Measurements from ENCODE around the gene GALNT17. TPM values are rescaled to one million over a fixed set of nuclear protein-coding genes. Genes with fewer than 3 reads are reported as not detected.

Gene GALNT17
- total and polyA plus RNA-seq, 2 experiments from 2014 or later: 11.1 to 65.6 TPM

DNA sequence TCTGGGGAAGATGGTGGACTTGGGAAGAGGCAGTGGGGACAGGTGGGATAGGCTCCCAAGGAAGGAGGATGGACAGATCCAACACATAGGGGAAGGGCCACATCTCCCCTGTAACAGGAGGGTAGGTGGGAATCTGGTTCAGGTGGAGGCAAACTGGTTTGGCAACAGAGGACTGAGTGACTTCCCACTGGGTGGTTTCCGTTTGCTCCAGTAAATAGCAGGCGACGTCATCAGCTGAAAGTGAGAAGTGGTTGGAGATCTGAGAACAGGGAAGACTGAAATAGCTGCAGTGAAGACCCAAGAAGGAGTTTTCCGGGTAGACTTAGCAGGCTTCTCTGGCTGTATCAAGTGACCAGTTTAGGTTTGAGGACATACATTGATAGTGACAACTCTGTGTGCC lies 504.4 kb downstream of the GALNT17 start (continued):
- no peak for TF ChIP-seq CREB1 (CRISPR knock-in tag; IDR thresholded peaks at IDR 0.05; ENCODE audit: low read depth)
- no peak for TF ChIP-seq ZNF331 (CRISPR knock-in tag; IDR thresholded peaks at IDR 0.05; ENCODE audit: low read depth)
- TF ChIP-seq ZNF114 (CRISPR knock-in tag; IDR thresholded peaks at IDR 0.05): no peak
- no peak for TF ChIP-seq POLR2AphosphoS5 (IDR thresholded peaks at IDR 0.05; ENCODE audit: low read depth)
- TF ChIP-seq, protein P1, sequence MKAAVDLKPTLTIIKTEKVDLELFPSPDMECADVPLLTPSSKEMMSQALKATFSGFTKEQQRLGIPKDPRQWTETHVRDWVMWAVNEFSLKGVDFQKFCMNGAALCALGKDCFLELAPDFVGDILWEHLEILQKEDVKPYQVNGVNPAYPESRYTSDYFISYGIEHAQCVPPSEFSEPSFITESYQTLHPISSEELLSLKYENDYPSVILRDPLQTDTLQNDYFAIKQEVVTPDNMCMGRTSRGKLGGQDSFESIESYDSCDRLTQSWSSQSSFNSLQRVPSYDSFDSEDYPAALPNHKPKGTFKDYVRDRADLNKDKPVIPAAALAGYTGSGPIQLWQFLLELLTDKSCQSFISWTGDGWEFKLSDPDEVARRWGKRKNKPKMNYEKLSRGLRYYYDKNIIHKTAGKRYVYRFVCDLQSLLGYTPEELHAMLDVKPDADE (IDR thresholded peaks at IDR 0.05): no peak
- no peak for TF ChIP-seq EZH2phosphoT487 (IDR thresholded peaks at IDR 0.05; ENCODE audit: unreplicated experiment)
- TF ChIP-seq, protein P2, sequence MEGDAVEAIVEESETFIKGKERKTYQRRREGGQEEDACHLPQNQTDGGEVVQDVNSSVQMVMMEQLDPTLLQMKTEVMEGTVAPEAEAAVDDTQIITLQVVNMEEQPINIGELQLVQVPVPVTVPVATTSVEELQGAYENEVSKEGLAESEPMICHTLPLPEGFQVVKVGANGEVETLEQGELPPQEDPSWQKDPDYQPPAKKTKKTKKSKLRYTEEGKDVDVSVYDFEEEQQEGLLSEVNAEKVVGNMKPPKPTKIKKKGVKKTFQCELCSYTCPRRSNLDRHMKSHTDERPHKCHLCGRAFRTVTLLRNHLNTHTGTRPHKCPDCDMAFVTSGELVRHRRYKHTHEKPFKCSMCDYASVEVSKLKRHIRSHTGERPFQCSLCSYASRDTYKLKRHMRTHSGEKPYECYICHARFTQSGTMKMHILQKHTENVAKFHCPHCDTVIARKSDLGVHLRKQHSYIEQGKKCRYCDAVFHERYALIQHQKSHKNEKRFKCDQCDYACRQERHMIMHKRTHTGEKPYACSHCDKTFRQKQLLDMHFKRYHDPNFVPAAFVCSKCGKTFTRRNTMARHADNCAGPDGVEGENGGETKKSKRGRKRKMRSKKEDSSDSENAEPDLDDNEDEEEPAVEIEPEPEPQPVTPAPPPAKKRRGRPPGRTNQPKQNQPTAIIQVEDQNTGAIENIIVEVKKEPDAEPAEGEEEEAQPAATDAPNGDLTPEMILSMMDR (conservative IDR thresholded peaks at IDR 0.05; ENCODE audit: low read depth in 2 of 2): no peak
- no peak for TF ChIP-seq NANOG (IDR thresholded peaks at IDR 0.05; ENCODE audit: borderline replicate concordance)
- TF ChIP-seq JUNB (IDR thresholded peaks at IDR 0.05; ENCODE audit: unreplicated experiment): no peak
- no peak for TF ChIP-seq STAT1 (IDR thresholded peaks at IDR 0.05; ENCODE audit: unreplicated experiment)

DNA sequence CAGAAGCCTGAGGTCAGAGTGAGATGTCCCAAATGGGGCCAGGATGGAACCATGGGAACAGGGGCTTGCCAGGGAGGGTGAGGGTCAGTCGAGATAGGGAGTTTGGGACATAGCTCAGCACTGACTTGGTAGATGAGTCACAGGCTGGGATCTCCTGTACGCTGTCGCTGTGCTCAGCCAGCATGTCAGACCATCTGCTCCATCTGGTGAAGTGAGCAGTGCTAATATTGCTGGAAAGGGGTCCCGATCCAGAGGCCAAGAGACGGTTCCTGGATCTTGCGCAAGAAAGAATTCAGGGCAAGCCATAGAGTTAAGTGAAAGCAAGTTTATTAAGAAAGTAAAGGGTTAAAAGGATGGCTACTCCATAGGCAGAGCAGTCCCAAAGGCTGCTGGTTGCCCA lies 505.6 kb downstream of the GALNT17 start:
- peaks cover 3% of the 10 kb centered on the region; the same call in 1 of the 3 replicates for H3K36me3 Mint-ChIP-seq (ENCODE audit: low read depth)
- H3F3A ChIP-seq (replicated peaks; ENCODE audit: low read depth): 0 out of 2 replicates have a peak, but pooled peaks cover 3% of the 10 kb centered on the region
- ATAC-seq (no peak), DNase-seq (ENCODE audit: low spot score) (no peak)
- H3K4me1 ChIP-seq (ENCODE audit: insufficient read depth): peaks cover 15% of the 10 kb centered on the region
- H4K20me1 ChIP-seq (replicated peaks; ENCODE audit: insufficient read depth): no peaks in the 10 kb centered on the region
- no peak overlapping the region for H3K27ac Mint-ChIP-seq
- TF ChIP-seq EZH2phosphoT487 (IDR thresholded peaks at IDR 0.05; ENCODE audit: unreplicated experiment) (no peak), EZH2 (IDR thresholded peaks at IDR 0.05; ENCODE audit: low read depth, unreplicated experiment) (no peak), ZNF331 (CRISPR knock-in tag; IDR thresholded peaks at IDR 0.05; ENCODE audit: low read depth) (no peak), ZNF114 (CRISPR knock-in tag; IDR thresholded peaks at IDR 0.05) (no peak), CREB1 (CRISPR knock-in tag; IDR thresholded peaks at IDR 0.05; ENCODE audit: low read depth) (no peak), STAT1 (IDR thresholded peaks at IDR 0.05; ENCODE audit: unreplicated experiment) (no peak)
- TF ChIP-seq, protein P3, sequence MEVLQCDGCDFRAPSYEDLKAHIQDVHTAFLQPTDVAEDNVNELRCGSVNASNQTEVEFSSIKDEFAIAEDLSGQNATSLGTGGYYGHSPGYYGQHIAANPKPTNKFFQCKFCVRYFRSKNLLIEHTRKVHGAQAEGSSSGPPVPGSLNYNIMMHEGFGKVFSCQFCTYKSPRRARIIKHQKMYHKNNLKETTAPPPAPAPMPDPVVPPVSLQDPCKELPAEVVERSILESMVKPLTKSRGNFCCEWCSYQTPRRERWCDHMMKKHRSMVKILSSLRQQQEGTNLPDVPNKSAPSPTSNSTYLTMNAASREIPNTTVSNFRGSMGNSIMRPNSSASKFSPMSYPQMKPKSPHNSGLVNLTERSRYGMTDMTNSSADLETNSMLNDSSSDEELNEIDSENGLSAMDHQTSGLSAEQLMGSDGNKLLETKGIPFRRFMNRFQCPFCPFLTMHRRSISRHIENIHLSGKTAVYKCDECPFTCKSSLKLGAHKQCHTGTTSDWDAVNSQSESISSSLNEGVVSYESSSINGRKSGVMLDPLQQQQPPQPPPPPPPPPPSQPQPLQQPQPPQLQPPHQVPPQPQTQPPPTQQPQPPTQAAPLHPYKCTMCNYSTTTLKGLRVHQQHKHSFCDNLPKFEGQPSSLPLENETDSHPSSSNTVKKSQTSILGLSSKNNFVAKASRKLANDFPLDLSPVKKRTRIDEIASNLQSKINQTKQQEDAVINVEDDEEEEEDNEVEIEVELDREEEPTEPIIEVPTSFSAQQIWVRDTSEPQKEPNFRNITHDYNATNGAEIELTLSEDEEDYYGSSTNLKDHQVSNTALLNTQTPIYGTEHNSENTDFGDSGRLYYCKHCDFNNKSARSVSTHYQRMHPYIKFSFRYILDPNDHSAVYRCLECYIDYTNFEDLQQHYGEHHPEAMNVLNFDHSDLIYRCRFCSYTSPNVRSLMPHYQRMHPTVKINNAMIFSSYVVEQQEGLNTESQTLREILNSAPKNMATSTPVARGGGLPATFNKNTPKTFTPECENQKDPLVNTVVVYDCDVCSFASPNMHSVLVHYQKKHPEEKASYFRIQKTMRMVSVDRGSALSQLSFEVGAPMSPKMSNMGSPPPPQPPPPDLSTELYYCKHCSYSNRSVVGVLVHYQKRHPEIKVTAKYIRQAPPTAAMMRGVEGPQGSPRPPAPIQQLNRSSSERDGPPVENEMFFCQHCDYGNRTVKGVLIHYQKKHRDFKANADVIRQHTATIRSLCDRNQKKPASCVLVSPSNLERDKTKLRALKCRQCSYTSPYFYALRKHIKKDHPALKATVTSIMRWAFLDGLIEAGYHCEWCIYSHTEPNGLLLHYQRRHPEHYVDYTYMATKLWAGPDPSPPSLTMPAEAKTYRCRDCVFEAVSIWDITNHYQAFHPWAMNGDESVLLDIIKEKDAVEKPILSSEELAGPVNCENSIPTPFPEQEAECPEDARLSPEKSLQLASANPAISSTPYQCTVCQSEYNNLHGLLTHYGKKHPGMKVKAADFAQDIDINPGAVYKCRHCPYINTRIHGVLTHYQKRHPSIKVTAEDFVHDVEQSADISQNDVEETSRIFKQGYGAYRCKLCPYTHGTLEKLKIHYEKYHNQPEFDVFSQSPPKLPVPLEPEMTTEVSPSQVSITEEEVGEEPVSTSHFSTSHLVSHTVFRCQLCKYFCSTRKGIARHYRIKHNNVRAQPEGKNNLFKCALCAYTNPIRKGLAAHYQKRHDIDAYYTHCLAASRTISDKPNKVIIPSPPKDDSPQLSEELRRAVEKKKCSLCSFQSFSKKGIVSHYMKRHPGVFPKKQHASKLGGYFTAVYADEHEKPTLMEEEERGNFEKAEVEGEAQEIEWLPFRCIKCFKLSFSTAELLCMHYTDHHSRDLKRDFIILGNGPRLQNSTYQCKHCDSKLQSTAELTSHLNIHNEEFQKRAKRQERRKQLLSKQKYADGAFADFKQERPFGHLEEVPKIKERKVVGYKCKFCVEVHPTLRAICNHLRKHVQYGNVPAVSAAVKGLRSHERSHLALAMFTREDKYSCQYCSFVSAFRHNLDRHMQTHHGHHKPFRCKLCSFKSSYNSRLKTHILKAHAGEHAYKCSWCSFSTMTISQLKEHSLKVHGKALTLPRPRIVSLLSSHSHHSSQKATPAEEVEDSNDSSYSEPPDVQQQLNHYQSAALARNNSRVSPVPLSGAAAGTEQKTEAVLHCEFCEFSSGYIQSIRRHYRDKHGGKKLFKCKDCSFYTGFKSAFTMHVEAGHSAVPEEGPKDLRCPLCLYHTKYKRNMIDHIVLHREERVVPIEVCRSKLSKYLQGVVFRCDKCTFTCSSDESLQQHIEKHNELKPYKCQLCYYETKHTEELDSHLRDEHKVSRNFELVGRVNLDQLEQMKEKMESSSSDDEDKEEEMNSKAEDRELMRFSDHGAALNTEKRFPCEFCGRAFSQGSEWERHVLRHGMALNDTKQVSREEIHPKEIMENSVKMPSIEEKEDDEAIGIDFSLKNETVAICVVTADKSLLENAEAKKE (CRISPR knock-in tag; IDR thresholded peaks at IDR 0.05): no peak
- no peak overlapping the region for H3K27ac ChIP-seq (ENCODE audit: low read depth)
- H2AFZ ChIP-seq: no peak overlapping the region
- no peak overlapping the region for H3K4me2 ChIP-seq
- H3K9me2 ChIP-seq (ENCODE audit: insufficient read depth): peaks cover 12% of the 10 kb centered on the region
- H3K27me3 Mint-ChIP-seq (ENCODE audit: insufficient read depth, low read depth, poor library complexity): peaks cover 20% of the 10 kb centered on the region
- H3K4me3 ChIP-seq: no peak overlapping the region
- peaks cover 42% of the 10 kb centered on the region for H3K4me1 Mint-ChIP-seq
- H3K27me3 ChIP-seq (ENCODE audit: insufficient read depth): no peaks in the 10 kb centered on the region
- H3K4me3 Mint-ChIP-seq: no peak overlapping the region
- H3K36me3 ChIP-seq (ENCODE audit: insufficient read depth): no peaks in the 10 kb centered on the region
- H3K9me3 Mint-ChIP-seq: peaks cover 6% of the 10 kb centered on the region; the same call in 1 of the 3 replicates
- no peaks in the 10 kb centered on the region for H3K79me2 ChIP-seq (replicated peaks; ENCODE audit: insufficient read depth)

Measured in GM23338 (cell line).